GM08714 (cell line): ENCODE results near the gene UNC13C.

Source experiments
- H3K4me3 ChIP-seq: fragments of 200-500 bp; sonication (Bioruptor generic); 2 replicates; pipeline ENCODE4 v1.5.1; 2014; ENCODE audit warnings: mild to moderate bottlenecking, low read length, inconsistent platforms
- ZNF274 ChIP-seq: IDR thresholded peaks from 2 replicates; pipeline ENCODE4 v1.6.1; 2012; ENCODE audit warnings: mild to moderate bottlenecking, low read depth, low read length

UNC13C gene

GRCh38 chr15:54580643-54581042, 602.4 kb downstream of the UNC13C start:
- no peak for TF ChIP-seq ZNF274

GRCh38 chr15:54582863-54583643, 604.8 kb downstream of the UNC13C start:
- no peak for TF ChIP-seq ZNF274
- H3K4me3 ChIP-seq, result no peak overlapping the region

More at GRCh38 chr15:54580643-54581042, 602.4 kb downstream of the UNC13C start:
- H3K4me3 ChIP-seq, result no peak overlapping the region

GRCh38 chr15:54585063-54585462, 606.8 kb downstream of the UNC13C start:
- no peak for TF ChIP-seq ZNF274
- H3K4me3 ChIP-seq, result 0 out of 2 replicates have a peak overlapping the region, but pooled peaks have one; percentile 19

- no peak overlapping the region for H3K4me3 ChIP-seq
- no peak for TF ChIP-seq ZNF274
These were observed 615.9 kb downstream of the UNC13C start for GRCh38 chr15:54594115-54594514.

- TF ChIP-seq ZNF274, result no peak
- H3K4me3 ChIP-seq, result no peak overlapping the region
These were observed 621.1 kb downstream of the UNC13C start for GRCh38 chr15:54599386-54599785.

- H3K4me3 ChIP-seq, result no peak overlapping the region
- TF ChIP-seq ZNF274, result no peak
These were observed 626.8 kb downstream of the UNC13C start for GRCh38 chr15:54605043-54605442.

- H3K4me3 ChIP-seq, result no peak overlapping the region
- no peak for TF ChIP-seq ZNF274
These were observed 627.3 kb downstream of the UNC13C start for GRCh38 chr15:54605556-54605955.

GRCh38 chr15:54608876-54609835, 630.9 kb downstream of the UNC13C start:
- H3K4me3 ChIP-seq, result no peak overlapping the region
- no peak for TF ChIP-seq ZNF274

- H3K4me3 ChIP-seq, result no peak overlapping the region
- TF ChIP-seq ZNF274, result no peak
These were observed 639.9 kb downstream of the UNC13C start for GRCh38 chr15:54618120-54618519.

- H3K4me3 ChIP-seq, result no peak overlapping the region
- TF ChIP-seq ZNF274, result no peak
These were observed 640.9 kb downstream of the UNC13C start for GRCh38 chr15:54619180-54619579.

- H3K4me3 ChIP-seq, result no peak overlapping the region
- no peak for TF ChIP-seq ZNF274
These were observed 642.7 kb downstream of the UNC13C start for GRCh38 chr15:54620916-54621315.

GRCh38 chr15:54636147-54636546, 657.9 kb downstream of the UNC13C start:
- no peak for TF ChIP-seq ZNF274
- H3K4me3 ChIP-seq, result no peak overlapping the region

- no peak for TF ChIP-seq ZNF274
- H3K4me3 ChIP-seq, result no peak overlapping the region
These were observed 660.4 kb downstream of the UNC13C start for GRCh38 chr15:54638666-54639065.

- no peak overlapping the region for H3K4me3 ChIP-seq
These were observed 662.6 kb downstream of the UNC13C start for GRCh38 chr15:54640873-54641272.

GRCh38 chr15:54644796-54645195, 666.6 kb downstream of the UNC13C start:
- no peak overlapping the region for H3K4me3 ChIP-seq
- no peak for TF ChIP-seq ZNF274

More at GRCh38 chr15:54640873-54641272, 662.6 kb downstream of the UNC13C start:
- no peak for TF ChIP-seq ZNF274

GRCh38 chr15:54659646-54660045, 681.4 kb downstream of the UNC13C start:
- H3K4me3 ChIP-seq, result no peak overlapping the region
- no peak for TF ChIP-seq ZNF274
